WERI-Rb-1 (cell line): ENCODE measurements around the gene LGALS4.

ENCODE experiments used
- DNase-seq: peaks from one replicate; pipeline ENCODE4 v3.0.0-alpha.2; 2020
- H3K27ac ChIP-seq: fragments of 250-450 bp; sonication (Bioruptor Pico); 2 replicates; pipeline ENCODE4 v1.5.1; 2020; ENCODE audit warnings: mild to moderate bottlenecking, moderate library complexity
- H3K27me3 ChIP-seq: fragments of 250-450 bp; sonication (Bioruptor Pico); 2 replicates; pipeline ENCODE4 v1.5.1; 2021; ENCODE audit warnings: mild to moderate bottlenecking, low read depth, moderate library complexity; ENCODE audit not compliant: insufficient read depth, severe bottlenecking
- H3K36me3 ChIP-seq: fragments of 250-450 bp; sonication (Bioruptor Pico); 2 replicates; pipeline ENCODE4 v1.5.1; 2020; ENCODE audit warnings: mild to moderate bottlenecking, moderate library complexity
- H3K4me3 ChIP-seq: 2 replicates; pipeline ENCODE4 v1.5.1; 2011; ENCODE audit warnings: low read depth, mild to moderate bottlenecking, control low read depth, low read length
- H3K9me3 ChIP-seq: fragments of 250-450 bp; sonication (Bioruptor Pico); 2 replicates; pipeline ENCODE4 v1.5.1; 2021; ENCODE audit warnings: mild to moderate bottlenecking, moderate library complexity; ENCODE audit not compliant: severe bottlenecking
- TF ChIP-seq, protein P1 (sequence below): IDR thresholded peaks from 2 replicates; pipeline ENCODE4 v1.5.1; 2011; ENCODE audit warnings: low read depth, mild to moderate bottlenecking, control low read depth, inconsistent platforms, low read length

LGALS4 gene

DNA sequence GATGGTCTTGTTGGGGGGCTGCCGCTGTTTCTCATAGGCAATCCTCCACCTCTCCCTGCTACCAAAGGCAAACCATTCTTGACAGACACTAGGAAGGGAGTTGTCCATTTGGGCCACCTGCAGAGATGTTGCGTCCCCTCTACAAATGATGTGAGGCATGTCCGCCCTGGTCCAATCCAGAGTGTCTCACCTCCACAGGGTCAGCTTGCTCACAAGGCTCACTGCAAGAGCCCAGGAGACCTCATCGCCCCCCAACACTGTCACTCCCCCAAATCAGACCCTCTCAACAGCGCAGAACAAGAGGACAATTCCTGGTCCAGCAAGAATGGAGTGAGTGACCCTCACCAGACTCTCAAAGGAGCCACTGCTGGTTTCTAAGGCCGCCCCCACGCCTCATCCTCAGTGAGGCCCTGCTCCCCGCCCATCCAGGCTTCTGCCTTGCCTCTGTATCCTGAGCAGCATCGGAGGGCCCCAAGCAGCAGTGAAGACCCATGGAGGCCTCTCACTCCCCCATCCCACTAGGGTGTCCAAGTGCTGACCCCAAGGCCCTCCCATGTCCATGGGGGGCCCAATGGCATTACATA lies 30.5 kb upstream of the LGALS4 start:
- TF ChIP-seq, protein P1, sequence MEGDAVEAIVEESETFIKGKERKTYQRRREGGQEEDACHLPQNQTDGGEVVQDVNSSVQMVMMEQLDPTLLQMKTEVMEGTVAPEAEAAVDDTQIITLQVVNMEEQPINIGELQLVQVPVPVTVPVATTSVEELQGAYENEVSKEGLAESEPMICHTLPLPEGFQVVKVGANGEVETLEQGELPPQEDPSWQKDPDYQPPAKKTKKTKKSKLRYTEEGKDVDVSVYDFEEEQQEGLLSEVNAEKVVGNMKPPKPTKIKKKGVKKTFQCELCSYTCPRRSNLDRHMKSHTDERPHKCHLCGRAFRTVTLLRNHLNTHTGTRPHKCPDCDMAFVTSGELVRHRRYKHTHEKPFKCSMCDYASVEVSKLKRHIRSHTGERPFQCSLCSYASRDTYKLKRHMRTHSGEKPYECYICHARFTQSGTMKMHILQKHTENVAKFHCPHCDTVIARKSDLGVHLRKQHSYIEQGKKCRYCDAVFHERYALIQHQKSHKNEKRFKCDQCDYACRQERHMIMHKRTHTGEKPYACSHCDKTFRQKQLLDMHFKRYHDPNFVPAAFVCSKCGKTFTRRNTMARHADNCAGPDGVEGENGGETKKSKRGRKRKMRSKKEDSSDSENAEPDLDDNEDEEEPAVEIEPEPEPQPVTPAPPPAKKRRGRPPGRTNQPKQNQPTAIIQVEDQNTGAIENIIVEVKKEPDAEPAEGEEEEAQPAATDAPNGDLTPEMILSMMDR = no peak
- no peak for DNase-seq
- Histone ChIP-seq H3K36me3 (peaks cover 98% of the 10 kb centered on the region), H3K4me3 (no peak overlapping the region), H3K27me3 (no peaks in the 10 kb centered on the region), H3K9me3 (no peaks in the 10 kb centered on the region), H3K27ac (no peak overlapping the region)

DNA sequence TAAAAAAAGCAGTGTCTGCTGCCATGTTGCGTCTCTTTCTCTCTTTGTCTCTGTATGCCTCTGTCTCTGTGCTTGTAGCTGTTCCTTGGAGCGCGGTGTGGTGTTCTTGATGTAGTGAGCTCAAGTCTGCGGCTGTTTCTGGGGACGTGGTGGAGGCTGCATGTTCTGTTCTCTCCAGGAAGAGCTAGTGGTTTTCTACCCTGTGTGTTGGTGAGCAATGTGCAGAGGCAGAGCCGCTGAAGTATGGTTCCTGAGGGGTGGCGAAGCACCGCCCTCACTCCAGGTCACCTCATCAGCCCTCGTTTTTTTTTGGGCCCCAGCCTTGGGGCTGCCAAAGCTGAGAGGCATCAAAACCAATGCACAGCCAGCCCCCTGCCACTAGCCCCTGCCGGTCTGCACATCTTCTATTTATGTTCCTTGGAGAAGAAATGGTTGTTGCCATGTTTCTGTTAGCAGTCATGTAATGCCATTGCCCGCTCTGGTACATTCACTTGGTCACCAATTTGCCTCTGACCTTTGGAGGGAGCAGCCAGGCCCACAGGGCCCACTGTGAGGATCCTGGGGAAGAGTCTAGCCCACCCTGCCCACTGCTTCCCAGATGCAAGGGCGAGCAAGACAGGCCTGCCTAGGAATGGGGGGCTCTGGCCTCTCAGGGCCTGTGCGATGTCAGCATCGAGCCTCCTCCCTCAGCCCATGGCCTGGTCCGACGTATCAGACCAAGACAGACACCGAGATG lies 29.9 kb upstream of the LGALS4 start:
- Histone ChIP-seq H3K36me3 (peaks cover 98% of the 10 kb centered on the region), H3K4me3 (no peak overlapping the region), H3K9me3 (no peaks in the 10 kb centered on the region), H3K27ac (no peak overlapping the region), H3K27me3 (no peaks in the 10 kb centered on the region)
- TF ChIP-seq, protein P1 = no peak
- no peak for DNase-seq

DNA sequence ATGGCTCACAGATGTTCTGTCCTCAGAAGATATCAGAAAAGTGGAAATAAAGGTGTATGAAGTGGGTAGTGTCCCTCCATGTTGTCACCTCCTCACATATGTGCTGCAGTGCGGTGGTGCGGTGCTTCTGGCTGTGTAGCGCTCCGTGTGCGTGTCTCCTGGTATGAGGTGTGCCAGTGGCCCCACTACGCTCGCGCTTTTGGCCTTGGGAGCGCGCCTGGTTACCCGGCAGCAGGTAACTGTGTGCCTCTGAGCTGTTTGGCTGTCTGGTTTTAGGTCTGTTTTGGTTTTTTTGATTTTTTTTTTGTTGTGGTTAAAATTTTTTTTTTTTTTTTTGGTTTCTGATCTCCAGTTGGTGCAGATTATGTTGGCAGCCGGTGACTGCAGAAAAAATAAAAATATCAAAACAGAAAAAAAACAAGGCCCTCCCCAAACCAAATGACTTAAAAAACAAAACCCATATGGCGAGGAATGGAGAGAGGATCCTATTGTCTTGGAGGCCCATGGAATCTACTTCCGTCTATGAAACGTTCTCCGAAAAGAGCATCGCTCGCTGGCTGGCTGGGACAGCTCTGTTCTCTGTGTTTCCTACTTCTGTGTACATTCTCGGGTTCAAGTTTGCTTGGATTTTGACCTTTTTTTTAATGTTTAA lies 29.2 kb upstream of the LGALS4 start:
- DNase-seq = no peak
- Histone ChIP-seq H3K4me3 (no peak overlapping the region), H3K9me3 (no peaks in the 10 kb centered on the region), H3K27ac (no peak overlapping the region), H3K27me3 (no peaks in the 10 kb centered on the region), H3K36me3 (peaks cover 98% of the 10 kb centered on the region)
- TF ChIP-seq, protein P1 = no peak

DNA sequence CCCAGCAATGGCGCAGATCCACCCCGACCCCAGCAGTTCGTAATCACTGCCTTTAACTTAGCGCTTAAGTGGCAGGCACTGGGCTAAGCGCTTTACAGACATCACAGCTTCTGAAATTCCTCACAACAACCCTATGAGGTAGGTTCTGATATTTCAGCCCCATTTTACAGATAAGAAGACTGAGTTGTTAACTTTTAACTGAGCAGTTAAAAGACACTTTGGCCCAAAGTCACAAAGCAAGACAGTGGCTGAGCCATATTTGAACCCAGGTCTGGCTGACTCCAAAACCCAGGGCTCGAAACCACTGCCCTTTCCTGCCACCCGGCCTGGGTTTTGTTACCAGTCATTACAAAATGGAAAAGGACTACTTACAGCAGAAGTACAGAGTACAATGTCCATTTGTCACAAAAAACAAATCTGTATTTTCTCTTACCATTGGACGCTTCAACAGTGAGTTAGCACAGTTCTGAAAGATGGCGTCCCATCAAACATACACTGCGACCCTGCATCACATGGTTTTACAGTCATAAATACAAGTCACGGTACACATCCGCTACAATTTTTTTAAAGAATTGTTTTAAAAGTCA lies 28.5 kb upstream of the LGALS4 start:
- Histone ChIP-seq H3K36me3 (peaks cover 96% of the 10 kb centered on the region), H3K9me3 (no peaks in the 10 kb centered on the region), H3K4me3 (no peak overlapping the region), H3K27ac (no peak overlapping the region), H3K27me3 (no peaks in the 10 kb centered on the region)
- DNase-seq = no peak
- TF ChIP-seq, protein P1 = no peak

DNA sequence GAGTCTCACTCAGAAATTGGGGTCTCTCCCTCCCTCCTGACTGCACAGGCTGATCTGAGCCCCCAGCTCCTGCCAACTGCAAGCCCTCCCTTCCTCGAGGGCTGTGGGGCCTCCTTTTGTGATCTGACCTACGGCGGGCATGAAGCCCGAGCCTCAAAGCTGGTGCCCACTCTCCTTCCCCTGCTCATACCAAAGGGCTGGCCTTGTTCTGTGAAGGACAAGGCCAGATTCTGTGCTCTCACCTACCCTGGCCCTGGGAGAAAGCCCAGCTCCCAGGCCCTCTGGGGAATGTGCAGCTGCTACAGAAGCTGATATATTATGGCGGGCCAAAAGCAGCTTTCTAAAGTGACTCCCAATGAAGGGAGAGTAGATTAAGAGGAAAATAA lies 27.8 kb upstream of the LGALS4 start:
- Histone ChIP-seq H3K9me3 (no peaks in the 10 kb centered on the region), H3K27me3 (no peaks in the 10 kb centered on the region), H3K27ac (no peak overlapping the region), H3K36me3 (peaks cover 96% of the 10 kb centered on the region), H3K4me3 (no peak overlapping the region)
- TF ChIP-seq, protein P1 = no peak
- DNase-seq = no peak
